ENCODE data around the gene INTS7.

DNA sequence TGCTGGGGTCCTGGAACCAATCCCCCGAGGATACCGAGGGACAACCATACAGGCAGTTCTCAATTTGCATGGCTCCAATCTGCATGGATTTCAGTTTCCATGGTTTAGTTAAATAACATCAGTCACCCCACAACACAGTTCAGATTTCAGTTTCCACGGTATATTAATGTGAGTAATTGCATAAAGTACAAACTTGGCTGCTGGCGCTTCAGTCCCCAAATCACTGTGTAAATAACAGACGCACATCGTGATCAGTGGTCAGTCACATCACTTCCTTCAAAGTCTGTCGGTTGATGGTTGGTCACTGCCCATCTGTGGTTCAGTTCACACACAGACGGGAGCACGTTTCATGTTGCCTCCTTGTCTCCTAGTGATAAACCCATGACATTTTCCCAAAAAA, 138.4 kb downstream of the INTS7 start:
- no peak for TF ChIP-seq EZH2phosphoT487 (IDR thresholded peaks at IDR 0.05; ENCODE audit: low read depth, severe bottlenecking, unreplicated experiment)
- TF ChIP-seq, protein P1, sequence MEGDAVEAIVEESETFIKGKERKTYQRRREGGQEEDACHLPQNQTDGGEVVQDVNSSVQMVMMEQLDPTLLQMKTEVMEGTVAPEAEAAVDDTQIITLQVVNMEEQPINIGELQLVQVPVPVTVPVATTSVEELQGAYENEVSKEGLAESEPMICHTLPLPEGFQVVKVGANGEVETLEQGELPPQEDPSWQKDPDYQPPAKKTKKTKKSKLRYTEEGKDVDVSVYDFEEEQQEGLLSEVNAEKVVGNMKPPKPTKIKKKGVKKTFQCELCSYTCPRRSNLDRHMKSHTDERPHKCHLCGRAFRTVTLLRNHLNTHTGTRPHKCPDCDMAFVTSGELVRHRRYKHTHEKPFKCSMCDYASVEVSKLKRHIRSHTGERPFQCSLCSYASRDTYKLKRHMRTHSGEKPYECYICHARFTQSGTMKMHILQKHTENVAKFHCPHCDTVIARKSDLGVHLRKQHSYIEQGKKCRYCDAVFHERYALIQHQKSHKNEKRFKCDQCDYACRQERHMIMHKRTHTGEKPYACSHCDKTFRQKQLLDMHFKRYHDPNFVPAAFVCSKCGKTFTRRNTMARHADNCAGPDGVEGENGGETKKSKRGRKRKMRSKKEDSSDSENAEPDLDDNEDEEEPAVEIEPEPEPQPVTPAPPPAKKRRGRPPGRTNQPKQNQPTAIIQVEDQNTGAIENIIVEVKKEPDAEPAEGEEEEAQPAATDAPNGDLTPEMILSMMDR (IDR thresholded peaks at IDR 0.05; ENCODE audit: poor library complexity), result no peak
